SK-MEL-5 (cell line): ENCODE data around the gene BIRC7. TPM values are rescaled to one million over a fixed set of nuclear protein-coding genes. Genes with fewer than 3 reads are reported as not detected.

ENCODE experiments used
- DNase-seq: peaks from one replicate; pipeline ENCODE4 v3.0.0-alpha.2; 2016; ENCODE audit warnings: low read depth, low spot score
- in situ Hi-C: cut with HindIII; loops from 2 replicates; pipeline ENCODE4 v1.10.0; 2016; ENCODE audit warnings: low sequenced_read_pairs, high pct_unique_total_duplicates, low pct_unique_long_range_greater_than_20kb
- total RNA-seq: library from RNA; depleted of rRNA; stranded (reverse); fragments of >200 nt; shearing (Covaris generic); gene quantifications from 2 replicates; pipeline ENCODE4 v1.2.3, GENCODE V29; 2014

BIRC7 gene
- total RNA-seq, 1 experiment from 2014 or later = 12.3 TPM

GRCh38 chr20:63268256-63268655 is 32.6 kb downstream of the BIRC7 start:
- in situ Hi-C loops = no loop called here
- no peak for DNase-seq

DNA sequence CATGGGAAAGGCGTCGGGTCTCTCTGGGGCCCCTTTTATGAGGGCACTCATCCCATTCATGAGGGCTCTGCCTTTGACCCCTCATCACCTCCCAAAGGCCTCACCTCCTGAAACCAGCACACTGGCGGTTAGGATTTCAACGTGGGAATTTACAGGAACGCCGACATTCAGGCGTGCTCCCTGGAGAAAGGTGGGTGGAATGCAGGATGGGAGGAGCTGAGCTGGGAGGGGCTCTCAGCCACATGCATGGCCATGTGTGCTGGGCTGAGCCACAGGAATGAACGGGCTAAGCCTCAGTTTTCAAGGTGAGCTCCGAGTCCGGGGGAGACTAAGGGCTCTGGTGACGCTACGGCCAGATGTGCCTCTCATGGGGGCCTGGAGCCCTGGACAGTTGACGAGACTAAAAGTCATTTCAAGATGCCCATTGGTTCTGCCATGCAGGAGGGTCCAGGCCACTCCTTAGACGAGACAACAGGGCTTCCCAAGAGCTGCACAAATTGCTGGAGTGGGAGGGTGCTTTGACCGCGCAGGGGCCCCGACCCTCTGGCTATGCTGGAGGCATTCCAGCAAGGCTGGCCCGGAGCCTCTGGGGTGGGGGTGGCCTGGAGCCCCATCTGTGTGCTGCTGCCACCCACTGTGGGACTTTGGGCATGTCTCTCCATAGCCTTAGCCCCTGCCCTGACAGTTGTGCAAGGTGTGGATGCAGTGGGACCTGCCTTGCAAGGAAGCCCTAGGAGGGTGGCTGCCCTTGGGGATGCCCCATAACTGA is 33.1 kb downstream of the BIRC7 start:
- in situ Hi-C loops = no loop called here
- DNase-seq = no peak

GRCh38 chr20:63269724-63270123 is 34.0 kb downstream of the BIRC7 start:
- in situ Hi-C loops = no loop called here
- DNase-seq = no peak

DNA sequence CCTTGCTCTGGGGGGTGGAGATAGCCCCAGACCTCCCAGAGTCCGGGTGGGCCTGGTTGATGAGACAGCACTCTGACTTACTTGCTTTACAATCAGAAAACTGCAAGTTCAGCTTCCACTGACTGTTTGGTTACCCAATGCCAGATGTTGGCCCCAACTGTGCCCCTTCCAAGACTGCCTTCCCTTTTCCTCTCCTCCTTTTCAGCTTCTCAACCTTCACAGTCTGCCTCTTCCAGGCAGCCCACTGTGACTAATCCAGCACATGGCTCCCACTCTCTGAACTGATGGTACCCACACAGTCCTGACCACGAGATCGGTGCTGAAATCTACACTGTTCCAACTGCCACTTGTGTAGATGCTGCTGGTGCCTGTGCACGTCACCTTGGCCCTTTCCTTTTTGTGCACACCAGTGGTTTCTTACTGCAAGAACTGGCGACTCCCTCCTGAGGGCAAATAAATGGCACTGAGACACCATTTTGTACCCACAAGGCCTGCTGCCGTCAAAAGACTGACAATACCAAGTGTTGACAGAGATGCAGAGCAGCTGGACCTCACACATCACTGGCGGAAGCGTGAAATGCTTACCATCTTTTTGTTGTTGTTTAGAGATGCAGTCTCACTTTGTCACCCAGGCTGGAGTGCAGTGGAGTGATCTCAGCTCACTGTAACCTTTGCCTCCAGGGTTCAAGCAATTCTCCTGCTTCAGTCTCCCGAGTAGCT is 35.1 kb downstream of the BIRC7 start:
- in situ Hi-C loops = no loop called here
- DNase-seq = no peak

GRCh38 chr20:63272105-63273058 is 36.7 kb downstream of the BIRC7 start, which contains the start of gene ARFGAP1:
Gene ARFGAP1 (plus strand): TSS chr20:63272813. CDS start chr20:63275581, 2,768 bp downstream.
- DNase-seq = peak; percentile 87
- in situ Hi-C loops = no loop called here

DNA sequence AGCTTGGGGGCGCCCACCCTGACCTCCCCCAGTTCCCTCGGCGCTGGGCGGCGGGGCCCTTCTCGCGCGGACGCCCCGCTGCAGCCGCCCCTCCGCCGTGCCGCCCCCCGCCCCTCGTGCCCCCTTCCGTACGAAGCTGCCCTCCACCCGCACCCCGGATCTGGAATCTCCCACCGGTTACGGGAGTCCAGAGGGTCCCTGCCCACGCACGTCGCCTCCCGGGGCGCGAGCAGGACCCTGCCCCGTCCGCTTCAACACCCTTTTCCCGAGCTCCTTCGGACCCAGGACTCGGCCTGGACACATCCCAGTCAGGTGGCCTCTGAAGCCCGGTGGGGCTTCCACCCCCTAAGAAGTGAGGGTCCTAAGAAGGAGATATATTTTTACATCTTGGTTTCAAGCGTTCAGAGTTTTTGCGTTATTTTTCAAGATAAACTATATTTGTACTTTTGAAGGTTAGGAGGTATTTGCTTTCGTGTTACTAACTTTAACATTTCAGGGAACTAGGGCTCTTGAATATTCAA is 37.4 kb downstream of the BIRC7 start:
- DNase-seq = no peak
- in situ Hi-C loops = no loop called here

- peak; percentile 57 for DNase-seq
- in situ Hi-C loops = no loop called here
Observed at GRCh38 chr20:63273635-63274380, 38.1 kb downstream of the BIRC7 start.

- in situ Hi-C loops = no loop called here
- DNase-seq = peak; percentile 46
Observed at GRCh38 chr20:63274381-63275228, 38.9 kb downstream of the BIRC7 start.

- in situ Hi-C loops = no loop called here
- DNase-seq = no peak
Observed at GRCh38 chr20:63275825-63276224, 40.1 kb downstream of the BIRC7 start.

- DNase-seq = no peak
- in situ Hi-C loops = no loop called here
Observed at GRCh38 chr20:63276956-63277355, 41.3 kb downstream of the BIRC7 start.

DNA sequence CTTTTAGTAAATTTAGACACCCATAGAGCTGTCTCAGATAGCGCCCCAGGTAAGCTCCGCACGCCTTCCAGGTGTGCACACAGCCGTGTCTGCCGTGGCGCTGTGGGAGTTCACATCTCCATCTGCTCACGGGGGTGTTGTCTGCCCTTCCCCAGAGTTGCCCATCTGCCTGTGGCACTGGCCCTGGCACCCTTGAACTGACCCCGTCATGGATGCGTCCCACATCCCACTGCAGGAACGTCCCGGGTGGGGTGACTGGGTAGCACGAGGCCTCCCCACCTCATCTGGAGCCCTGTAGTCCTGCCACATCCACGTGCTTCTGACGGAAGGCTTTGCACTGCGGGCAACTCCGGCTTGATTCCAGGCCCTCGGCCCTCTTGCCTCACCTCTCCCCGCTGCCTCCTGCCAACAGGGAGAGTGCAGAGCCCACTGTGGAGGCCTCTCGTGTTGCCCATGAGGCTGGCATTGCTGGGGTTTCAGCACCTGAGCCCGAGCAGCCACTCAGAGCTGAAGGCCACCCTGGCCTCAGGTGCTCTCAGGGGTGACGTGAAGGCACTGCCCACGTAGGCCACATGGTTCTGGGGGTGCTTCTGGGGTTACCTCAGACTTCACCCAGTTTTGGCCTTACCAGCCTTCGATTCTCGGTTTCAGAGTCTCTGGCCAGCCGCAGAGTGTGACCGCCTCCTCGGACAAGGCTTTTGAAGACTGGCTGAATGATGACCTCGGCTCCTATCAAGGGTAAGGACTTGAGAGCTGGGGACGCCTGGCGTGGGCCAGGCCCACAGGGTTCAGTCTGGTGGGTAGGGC is 42.0 kb downstream of the BIRC7 start:
- DNase-seq = no peak
- in situ Hi-C loops = no loop called here

GRCh38 chr20:63278661-63279060 is 43.0 kb downstream of the BIRC7 start:
- DNase-seq = no peak
- in situ Hi-C loops = no loop called here

- DNase-seq = no peak
- in situ Hi-C loops = no loop called here
Observed at GRCh38 chr20:63279931-63280330, 44.2 kb downstream of the BIRC7 start.

GRCh38 chr20:63280371-63280770 is 44.7 kb downstream of the BIRC7 start:
- in situ Hi-C loops = no loop called here
- DNase-seq = no peak

DNA sequence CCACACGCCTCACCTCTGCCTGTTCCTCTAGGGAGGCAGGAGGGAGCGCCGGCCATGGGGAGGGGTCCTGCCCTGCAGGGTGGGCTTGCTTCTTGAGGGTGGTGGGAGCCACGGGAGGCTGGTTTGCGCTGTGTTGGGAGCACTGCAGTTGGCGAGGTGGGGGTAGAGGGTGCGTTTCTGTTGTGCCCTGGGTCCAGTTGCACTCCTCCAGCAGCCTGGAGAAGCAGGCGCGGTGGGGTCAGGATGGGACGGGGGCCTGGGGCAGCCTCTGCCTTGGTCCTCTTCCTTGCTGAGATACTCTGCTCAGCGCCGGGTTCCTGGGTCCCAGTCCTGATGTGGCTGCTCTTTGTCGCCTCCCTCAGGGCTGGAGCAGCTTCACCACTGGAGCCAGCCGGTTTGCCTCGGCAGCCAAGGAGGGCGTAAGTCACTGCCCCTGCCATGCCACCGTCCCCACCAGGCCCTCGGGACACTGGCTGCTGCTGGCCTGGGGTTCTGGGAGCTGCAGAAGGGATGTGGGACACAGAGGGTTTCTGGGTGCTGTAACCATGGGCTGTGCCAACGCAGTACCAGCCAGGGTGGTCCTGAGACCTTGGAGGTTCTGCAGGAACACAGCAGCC is 45.3 kb downstream of the BIRC7 start:
- in situ Hi-C loops = no loop called here
- no peak for DNase-seq
